DMS114 treated with DMSO at 0.1 percent for 48 hours (cell line): ENCODE data around the gene GJB6.

Source experiments
- DNase-seq: peaks from one replicate; lab custom pipeline; 2025; ENCODE audit not compliant: unreplicated experiment; lab: John Stamatoyannopoulos, UW

GJB6 gene

DNA sequence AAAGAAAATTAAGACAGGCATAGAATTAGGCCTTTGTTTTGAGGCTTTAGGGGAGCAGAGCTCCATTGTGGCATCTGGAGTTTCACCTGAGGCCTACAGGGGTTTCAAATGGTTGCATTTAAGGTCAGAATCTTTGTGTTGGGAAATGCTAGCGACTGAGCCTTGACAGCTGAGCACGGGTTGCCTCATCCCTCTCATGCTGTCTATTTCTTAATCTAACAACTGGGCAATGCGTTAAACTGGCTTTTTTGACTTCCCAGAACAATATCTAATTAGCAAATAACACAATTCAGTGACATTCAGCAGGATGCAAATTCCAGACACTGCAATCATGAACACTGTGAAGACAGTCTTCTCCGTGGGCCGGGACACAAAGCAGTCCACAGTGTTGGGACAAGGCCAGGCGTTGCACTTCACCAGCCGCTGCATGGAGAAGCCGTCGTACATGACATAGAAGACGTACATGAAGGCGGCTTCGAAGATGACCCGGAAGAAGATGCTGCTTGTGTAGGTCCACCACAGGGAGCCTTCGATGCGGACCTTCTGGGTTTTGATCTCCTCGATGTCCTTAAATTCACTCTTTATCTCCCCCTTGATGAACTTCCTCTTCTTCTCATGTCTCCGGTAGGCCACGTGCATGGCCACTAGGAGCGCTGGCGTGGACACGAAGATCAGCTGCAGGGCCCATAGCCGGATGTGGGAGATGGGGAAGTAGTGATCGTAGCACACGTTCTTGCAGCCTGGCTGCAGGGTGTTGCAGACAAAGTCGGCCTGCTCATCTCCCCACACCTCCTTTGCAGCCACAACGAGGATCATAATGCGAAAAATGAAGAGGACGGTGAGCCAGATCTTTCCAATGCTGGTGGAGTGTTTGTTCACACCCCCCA lies 43.2 kb downstream of the GJB6 start:
- no peak for DNase-seq

DNA sequence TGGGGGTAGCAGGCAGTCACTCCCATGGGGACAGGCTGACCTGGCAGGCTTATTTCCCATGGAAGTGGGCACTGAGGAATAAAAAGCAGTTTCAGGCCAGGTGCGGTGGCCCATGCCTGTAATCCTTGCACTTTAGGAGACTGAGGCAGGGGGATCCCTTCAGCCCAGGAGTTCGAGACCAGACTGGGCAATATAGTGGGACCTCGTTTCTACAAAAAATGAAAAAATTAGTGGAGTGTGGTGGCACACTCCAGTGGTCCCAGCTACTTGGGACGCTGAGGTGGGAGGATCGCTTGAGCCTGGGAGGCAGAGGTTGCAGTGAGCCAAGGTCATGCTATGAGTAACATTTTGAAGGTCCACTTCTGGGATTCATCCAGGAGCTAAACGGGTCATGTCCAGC lies 45.3 kb downstream of the GJB6 start:
- DNase-seq: no peak

- no peak for DNase-seq
These were observed 46.6 kb downstream of the GJB6 start for GRCh38 chr13:20185366-20186056.

GRCh38 chr13:20182231-20182846 lies 49.8 kb downstream of the GJB6 start:
- peak; percentile 23 for DNase-seq

DNA sequence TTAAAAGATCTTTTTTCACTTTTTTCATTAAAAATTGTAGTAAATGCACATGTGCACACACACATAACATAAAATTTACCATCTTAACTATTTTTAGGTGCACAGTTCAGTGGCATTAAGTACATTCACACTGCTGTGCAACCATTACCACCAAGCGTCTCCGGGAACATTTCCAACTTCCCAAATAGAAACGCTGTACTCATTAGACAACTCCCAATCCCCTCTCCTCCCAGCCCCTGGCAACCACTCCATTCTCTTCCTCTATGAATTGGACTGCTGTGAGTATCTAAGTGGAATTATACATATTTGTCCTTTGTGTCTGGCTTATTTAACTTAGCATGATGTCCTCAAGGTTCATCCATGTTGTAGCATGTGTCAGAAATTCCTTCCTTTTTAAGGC lies 50.9 kb downstream of the GJB6 start:
- no peak for DNase-seq

- no peak for DNase-seq
These were observed 54.0 kb downstream of the GJB6 start for GRCh38 chr13:20178156-20178555.

DNA sequence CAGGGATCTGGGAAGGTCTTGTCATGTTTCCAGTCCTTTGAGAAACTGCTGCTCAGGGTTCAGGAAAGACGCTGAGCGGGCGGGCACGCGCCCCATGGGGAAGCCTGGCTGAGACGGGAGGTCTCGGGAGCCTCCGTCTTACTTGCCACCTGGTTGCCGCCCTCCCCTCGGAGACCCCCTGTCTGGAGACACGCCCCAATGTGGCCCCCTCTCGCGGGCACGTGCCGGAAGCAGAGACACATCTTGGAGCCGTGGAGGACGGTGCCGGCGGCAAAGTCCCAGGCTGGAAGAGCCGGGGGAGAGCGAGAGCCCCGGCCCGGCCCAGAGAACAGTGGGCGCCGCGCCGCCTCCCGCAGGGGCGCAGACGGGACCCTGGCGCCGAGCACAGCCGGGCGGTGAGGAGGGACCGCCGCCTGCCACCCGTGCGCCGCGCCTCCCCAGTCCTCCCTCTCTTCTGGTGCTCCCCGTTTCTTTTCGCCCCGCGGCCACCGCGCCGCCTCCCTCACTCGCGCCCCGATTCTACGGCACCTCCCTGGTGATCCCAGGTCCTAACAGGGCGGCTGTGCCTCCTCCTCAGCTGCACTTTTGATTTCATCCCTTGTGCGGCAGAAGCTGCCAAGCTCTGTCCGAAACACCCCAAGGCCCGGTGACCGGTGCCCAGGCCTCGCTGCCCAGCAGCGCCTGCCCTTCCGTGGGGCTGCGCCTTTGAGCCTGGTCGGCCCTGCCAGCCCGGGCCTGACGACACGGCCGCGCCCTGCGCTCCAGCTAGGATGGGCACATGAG lies 54.9 kb downstream of the GJB6 start:
- no peak for DNase-seq

DNA sequence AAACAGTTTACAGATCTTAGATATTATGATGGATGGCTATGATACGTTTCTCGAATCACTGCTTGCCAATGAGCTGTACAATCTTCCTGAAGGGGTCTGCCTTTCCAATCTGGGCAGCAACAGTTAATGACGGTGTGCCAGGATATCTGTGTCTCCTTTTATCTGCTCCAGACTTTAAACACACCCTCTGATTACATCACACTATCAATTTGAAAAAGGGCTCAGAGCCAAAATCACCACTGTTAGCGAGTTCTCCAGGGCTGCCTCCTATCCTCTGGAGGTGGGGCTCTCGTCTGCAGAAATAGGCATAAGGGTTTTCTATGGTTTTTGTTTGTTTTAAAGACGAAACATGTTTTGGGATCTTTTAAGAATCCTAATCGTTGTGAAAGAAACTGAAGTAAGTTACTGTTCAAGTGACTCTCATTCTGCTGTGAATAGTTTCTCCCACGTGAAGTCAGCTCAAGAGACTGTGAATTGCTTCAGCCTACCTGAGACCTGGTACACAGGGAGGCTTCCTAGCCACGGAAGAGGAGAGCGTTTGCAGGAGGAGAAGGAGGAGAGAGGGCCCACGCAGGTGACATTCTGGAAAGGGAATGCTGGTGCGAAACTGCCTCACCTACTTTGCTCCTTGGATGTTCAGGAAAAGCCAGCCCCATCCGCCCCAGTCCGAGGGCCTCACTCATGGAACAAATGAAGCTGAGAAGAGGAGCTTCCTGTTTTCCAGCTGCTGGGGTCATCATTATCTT lies 56.0 kb downstream of the GJB6 start:
- DNase-seq: no peak

DNA sequence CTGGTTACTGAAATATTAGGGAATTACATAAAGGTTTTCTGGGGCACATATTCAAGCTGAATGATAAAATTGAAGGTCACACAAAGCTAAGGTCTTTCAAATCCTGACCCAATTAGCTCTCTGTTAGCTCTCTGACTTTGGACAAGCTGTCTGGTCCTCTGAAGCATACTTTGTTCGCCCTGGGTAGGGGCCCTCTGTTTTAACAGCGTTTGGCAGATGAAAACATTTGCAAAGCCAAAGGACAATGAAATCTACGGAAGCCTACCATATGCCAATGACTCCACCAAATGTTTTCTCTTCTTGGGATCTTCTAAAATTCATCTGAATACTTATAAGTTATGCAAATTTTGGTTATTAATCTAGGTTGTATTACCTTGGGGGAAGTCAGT lies 56.7 kb downstream of the GJB6 start:
- DNase-seq: no peak

DNA sequence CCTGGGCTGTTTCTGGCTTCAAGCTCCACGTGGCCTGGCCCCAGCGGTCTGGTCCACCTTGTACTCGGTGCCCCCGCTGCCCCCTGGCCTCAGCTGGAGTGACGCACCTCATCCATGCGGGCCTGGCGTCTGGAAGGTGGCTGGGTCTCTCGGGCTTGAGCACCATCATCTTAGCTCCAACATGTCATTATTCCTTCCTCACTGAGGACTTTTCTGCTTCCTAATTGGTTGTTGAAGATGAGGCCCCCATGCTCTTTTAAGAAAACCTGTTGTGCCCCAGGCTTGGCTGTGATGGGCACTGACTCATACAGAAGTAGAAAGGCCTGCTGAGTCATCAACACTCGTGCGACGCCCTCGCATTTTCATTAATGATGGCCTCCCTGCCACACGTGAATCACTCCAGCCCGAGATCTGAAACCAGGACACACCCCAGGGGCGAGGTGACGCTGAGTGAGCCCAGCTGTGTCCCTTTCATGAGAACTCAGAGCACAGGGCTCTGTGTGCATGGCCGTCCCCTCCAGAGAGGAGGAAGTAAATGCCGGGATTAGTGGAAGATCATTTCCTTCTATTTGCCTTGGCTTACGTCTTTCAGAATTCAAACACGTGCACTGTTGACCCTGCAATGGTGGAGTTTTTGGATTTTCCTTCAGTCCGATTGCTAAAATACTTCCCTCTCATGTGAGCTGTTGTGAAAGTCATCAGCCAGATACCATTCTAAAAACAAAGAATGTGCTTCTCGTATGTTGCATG lies 57.3 kb downstream of the GJB6 start:
- DNase-seq: no peak

DNA sequence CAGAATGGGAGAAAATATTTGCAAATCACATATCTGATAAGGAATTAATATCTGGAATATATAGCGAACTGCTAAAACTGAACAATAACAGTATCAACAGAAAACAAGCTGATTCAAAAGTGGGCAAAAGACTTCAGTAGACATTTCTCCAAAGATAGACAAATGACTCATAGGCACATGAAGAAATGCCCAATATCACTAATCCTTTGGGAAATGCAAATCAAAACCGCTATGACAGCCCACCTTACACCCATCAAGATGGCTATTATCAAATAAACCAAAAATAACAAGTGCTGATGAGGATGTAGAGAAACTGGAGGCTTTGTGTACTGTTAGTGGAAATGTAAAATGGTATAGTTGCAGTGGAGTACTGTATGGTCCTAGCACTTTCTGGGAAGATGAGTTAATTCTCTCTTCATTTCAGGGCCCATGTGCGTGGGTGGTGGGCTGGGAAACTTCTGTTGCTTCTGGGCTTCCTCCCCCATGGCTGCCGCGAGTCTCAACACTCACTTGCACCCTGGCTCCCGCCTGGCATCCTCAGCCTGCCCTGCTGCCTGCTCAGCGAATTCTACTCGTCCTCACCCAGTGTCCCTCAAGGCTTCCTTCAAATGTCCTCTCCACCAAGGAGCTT lies 58.9 kb downstream of the GJB6 start:
- DNase-seq: no peak
